CD14-positive monocyte (primary cell): ENCODE results near the gene CRYBA2. TPM values are rescaled to one million over a fixed set of nuclear protein-coding genes. Genes with fewer than 3 reads are reported as not detected.

Experiments used
- DNase-seq, 3 donors: peaks; one replicate each; pipeline ENCODE4 v3.0.0-alpha.2; 2011 to 2022
- H2AFZ ChIP-seq: 2 replicates; pipeline ENCODE4 v1.6.0; 2012; ENCODE audit warnings: mild to moderate bottlenecking, low read depth, low read length, inconsistent platforms; ENCODE audit not compliant: insufficient read depth, poor library complexity, severe bottlenecking
- H3K27ac ChIP-seq, 2 donors: 1 replicate in 1 of 2; 2 replicates in 1 of 2; pipeline ENCODE4 v1.5.1; 2012 to 2013; ENCODE audit warnings: low read length in 2 of 2, control low read depth in 1 of 2, inconsistent platforms in 1 of 2, low read depth in 1 of 2, mild to moderate bottlenecking in 1 of 2
- H3K27me3 ChIP-seq, 2 donors: one replicate each; pipeline versions ENCODE4 v1.6.0 to v1.6.1; 2011 to 2013; ENCODE audit warnings: low read length in 2 of 2; ENCODE audit not compliant: control insufficient read depth in 2 of 2, insufficient read depth in 2 of 2
- H3K36me3 ChIP-seq, 2 donors: replicated peaks in 1 of 2; 1 replicate in 1 of 2; 2 replicates in 1 of 2; pipeline versions ENCODE4 v1.5.1 to v1.6.1; 2012 to 2013; ENCODE audit warnings: low read length in 2 of 2, control low read depth in 1 of 2, inconsistent platforms in 1 of 2, mild to moderate bottlenecking in 1 of 2; ENCODE audit not compliant: insufficient read depth in 2 of 2, control insufficient read depth in 1 of 2
- H3K4me1 ChIP-seq, 2 donors: 1 replicate in 1 of 2; 2 replicates in 1 of 2; pipeline versions ENCODE4 v1.5.1 to v1.6.1; 2012 to 2013; ENCODE audit warnings: low read length in 2 of 2, control low read depth in 1 of 2, inconsistent platforms in 1 of 2, mild to moderate bottlenecking in 1 of 2, moderate library complexity in 1 of 2; ENCODE audit not compliant: insufficient read depth in 2 of 2, control insufficient read depth in 1 of 2
- H3K4me2 ChIP-seq: replicated peaks from 2 replicates; pipeline ENCODE3; 2012; ENCODE audit warnings: low read length, moderate library complexity, mild to moderate bottlenecking; ENCODE audit not compliant: poor library complexity, severe bottlenecking; ENCODE audit errors: extremely low read depth
- H3K4me3 ChIP-seq, 3 experiments: fragments of 200-600 bp in 1 of 3; sonication (generic) in 1 of 3; replicated peaks in 1 of 3; 1 replicate in 2 of 3; 2 replicates in 1 of 3; pipeline ENCODE4 v1.5.1; 2011 to 2013; ENCODE audit warnings: low read length in 3 of 3, mild to moderate bottlenecking in 3 of 3, control low read depth in 2 of 3, low read depth in 2 of 3, inconsistent platforms in 1 of 3, moderate library complexity in 1 of 3
- H3K79me2 ChIP-seq: 2 replicates; pipeline ENCODE4 v1.6.0; 2012; ENCODE audit warnings: mild to moderate bottlenecking, control low read depth, inconsistent platforms, low read length, moderate library complexity; ENCODE audit not compliant: insufficient read depth
- H3K9ac ChIP-seq: 2 replicates; pipeline ENCODE4 v1.6.0; 2017; ENCODE audit warnings: low read length, mild to moderate bottlenecking; ENCODE audit not compliant: insufficient read depth, poor library complexity, severe bottlenecking
- H3K9me3 ChIP-seq, 2 donors: replicated peaks in 1 of 2; 1 replicate in 1 of 2; 2 replicates in 1 of 2; pipeline versions ENCODE4 v1.5.1 to v1.6.1; 2012 to 2013; ENCODE audit warnings: low read length in 2 of 2, control low read depth in 1 of 2; ENCODE audit not compliant: control insufficient read depth in 1 of 2, insufficient read depth in 1 of 2
- H4K20me1 ChIP-seq: 2 replicates; pipeline ENCODE4 v1.6.0; 2012; ENCODE audit warnings: mild to moderate bottlenecking, low read length, control low read depth, moderate library complexity; ENCODE audit not compliant: insufficient read depth
- H3K27ac Mint-ChIP-seq, 7 donors: one replicate each; pipeline ENCODE4 v1.8.0; 2020; ENCODE audit warnings: mild to moderate bottlenecking in 7 of 7, mixed read lengths in 7 of 7, moderate library complexity in 6 of 7, inconsistent platforms in 2 of 7
- H3K27me3 Mint-ChIP-seq, 3 donors: one replicate each; pipeline ENCODE4 v1.8.0; 2021 to 2022; ENCODE audit warnings: low read depth in 3 of 3, mild to moderate bottlenecking in 3 of 3, mixed read lengths in 3 of 3, moderate library complexity in 3 of 3, inconsistent platforms in 1 of 3
- H3K36me3 Mint-ChIP-seq, 2 donors: one replicate each; pipeline ENCODE4 v1.8.0; 2020; ENCODE audit warnings: mixed read lengths in 2 of 2, inconsistent platforms in 1 of 2, mild to moderate bottlenecking in 1 of 2
- H3K4me1 Mint-ChIP-seq: one replicate; pipeline ENCODE4 v1.8.0; 2020; ENCODE audit warnings: mild to moderate bottlenecking, mixed read lengths
- H3K4me3 Mint-ChIP-seq, 2 donors: one replicate each; pipeline ENCODE4 v1.8.0; 2020; ENCODE audit warnings: mild to moderate bottlenecking in 2 of 2, mixed read lengths in 2 of 2, moderate library complexity in 1 of 2
- H3K9me3 Mint-ChIP-seq, 7 donors: one replicate each; pipeline ENCODE4 v1.8.0; 2020 to 2022; ENCODE audit warnings: mixed read lengths in 7 of 7, mild to moderate bottlenecking in 6 of 7, moderate library complexity in 6 of 7, inconsistent platforms in 2 of 7
- CTCF ChIP-seq: fragments of 200-600 bp; IDR thresholded peaks from one replicate; pipeline ENCODE4 v1.8.0; 2022; ENCODE audit warnings: antibody characterized with exemption, mild to moderate bottlenecking
- WGBS: methylation state at CpG from one replicate; pipeline ENCODE4 v1.1.5; 2013; ENCODE audit warnings: missing lambda C conversion rate; ENCODE audit not compliant: insufficient coverage; 5-methylcytosine and 5-hydroxymethylcytosine counted together
- intact Hi-C, 2 donors: fragments of 100-400 bp; cut with micrococcal nuclease; formaldehyde crosslinking; loops; one replicate each; pipeline versions ENCODE4 v1.15.0 to v1.15.1; 2023
- polyA plus RNA-seq, 3 donors: library from polyadenylated mRNA; depleted of rRNA in 1 of 3; unstranded in 2 of 3; stranded (reverse) in 1 of 3; fragments of 300-500 nt in 2 of 3; fragments of >200 nt in 1 of 3; fragmentation: Illumina TruSeq in 2 of 3; gene quantifications; 1 replicate in 2 of 3; 2 replicates in 1 of 3; pipeline ENCODE4 v1.2.3, GENCODE V29; 2012 to 2021

Gene CRYBA2
- polyA plus RNA-seq, 3 donors, result not detected

- H3K4me3 Mint-ChIP-seq, result peak overlapping the region in 1 of 2 donors; percentile 1
- H3K27me3 Mint-ChIP-seq, result peaks cover 66 to 90% (median 74%) of the 10 kb centered on the region in 3 donors
These were observed 35.6 kb downstream of the CRYBA2 start for GRCh38 chr2:218957671-218958070.

GRCh38 chr2:218956039-218956438 lies 37.2 kb downstream of the CRYBA2 start:
- Histone ChIP-seq H3K36me3 (no peaks in the 10 kb centered on the region), H3K79me2 (no peaks in the 10 kb centered on the region), H3K27me3 (peaks cover 38 to 61% of the 10 kb centered on the region in 2 donors), H2AFZ (no peak overlapping the region), H3K4me1 (peaks cover 0 to 10% of the 10 kb centered on the region in 2 donors), H3K9me3 (peaks cover 0 to 16% of the 10 kb centered on the region in 2 donors), H3K4me3 (no peak overlapping the region), H3K27ac (no peak overlapping the region), H3K4me2 (no peak overlapping the region), H3K9ac (no peak overlapping the region), H4K20me1 (no peaks in the 10 kb centered on the region)
- peak overlapping the region in 1 of 2 donors; percentile 41 for H3K4me3 Mint-ChIP-seq
- H3K9me3 Mint-ChIP-seq, result peaks cover 0 to 15% (median 6%) of the 10 kb centered on the region in 7 donors
- peaks cover 0 to under 1% of the 10 kb centered on the region in 2 donors for H3K36me3 Mint-ChIP-seq
- TF ChIP-seq CTCF, result no peak
- H3K27ac Mint-ChIP-seq, result no peak overlapping the region
- WGBS, result no CpG with 5 or more reads among the region's 1 CpG
- H3K4me1 Mint-ChIP-seq, result peaks cover 8% of the 10 kb centered on the region
- peaks cover 57 to 83% (median 62%) of the 10 kb centered on the region in 3 donors for H3K27me3 Mint-ChIP-seq
- DNase-seq, result no peak
- intact Hi-C loops, result no loop called here

More at GRCh38 chr2:218957671-218958070, 35.6 kb downstream of the CRYBA2 start:
- no peak for TF ChIP-seq CTCF
- peaks cover 2 to 26% (median 15%) of the 10 kb centered on the region in 7 donors for H3K9me3 Mint-ChIP-seq
- no peak for DNase-seq
- WGBS, result 83% methylated on average over 4 of the region's 4 CpGs
- Histone ChIP-seq H3K36me3 (no peaks in the 10 kb centered on the region), H3K4me3 (no peak overlapping the region), H3K9ac (no peak overlapping the region), H3K27ac (no peak overlapping the region), H3K79me2 (no peaks in the 10 kb centered on the region), H2AFZ (no peak overlapping the region), H3K4me1 (peaks cover 0 to 10% of the 10 kb centered on the region in 2 donors), H3K4me2 (no peak overlapping the region), H4K20me1 (no peaks in the 10 kb centered on the region), H3K27me3 (peaks cover 54 to 77% of the 10 kb centered on the region in 2 donors), H3K9me3 (peaks cover 2 to 31% of the 10 kb centered on the region in 2 donors)
- peaks cover 11% of the 10 kb centered on the region for H3K4me1 Mint-ChIP-seq
- H3K27ac Mint-ChIP-seq, result no peak overlapping the region
- intact Hi-C loops, result no loop called here
- H3K36me3 Mint-ChIP-seq, result peaks cover 0 to 4% of the 10 kb centered on the region in 2 donors
